Suprapubic skin (tissue), 3 donors: ENCODE data around the gene MRGPRG.

Experiments used
- CTCF ChIP-seq, 2 donors: fragments of 200-600 bp in 1 of 2; fragments of 450-650 bp in 1 of 2; sonication (generic) in 1 of 2; IDR thresholded peaks; one replicate each; pipeline ENCODE4 v1.5.1; 2016 to 2019; ENCODE audit warnings: antibody characterized with exemption in 2 of 2, mild to moderate bottlenecking in 1 of 2, moderate library complexity in 1 of 2
- POLR2AphosphoS5 ChIP-seq, 3 donors: sonication (generic); formaldehyde crosslinking; IDR thresholded peaks; one replicate each; pipeline ENCODE4 v1.6.1; 2017; ENCODE audit warnings: antibody characterized with exemption in 3 of 3

- no peak for TF ChIP-seq POLR2AphosphoS5 (IDR thresholded peaks at IDR 0.05)
- no peak for TF ChIP-seq CTCF (IDR thresholded peaks at IDR 0.05)
These were observed 36.2 kb downstream of the MRGPRG start for GRCh38 chr11:3182462-3182852.
